ENCODE results near the gene NOTCH2NLA.
"Not testable (repeated sequence)": the region's sequence is repeated elsewhere in the genome, so short reads cannot be mapped to it uniquely, and the experiment has no call there.

The NOTCH2NLA gene

DNA sequence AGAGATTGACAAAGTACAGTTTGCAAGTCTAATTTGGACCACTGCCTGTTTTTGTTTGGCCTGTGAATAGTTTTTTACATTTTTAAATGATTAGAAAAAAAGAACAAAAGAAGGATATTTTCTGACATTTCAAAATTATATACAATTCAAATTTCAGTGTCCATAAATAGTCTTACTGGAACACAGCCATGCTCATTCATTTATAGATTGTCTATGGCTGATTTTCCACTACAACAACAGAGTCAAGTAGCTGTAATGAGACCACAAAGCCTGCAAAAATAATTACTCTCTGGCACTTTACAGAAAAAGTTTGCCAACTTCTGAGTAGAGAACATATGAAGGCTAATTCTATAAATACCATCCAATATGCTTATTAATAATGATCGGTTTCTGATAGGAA, 61.1 kb downstream of the NOTCH2NLA start:
- not testable (repeated sequence) for DNase-seq (ENCODE audit: low read depth in 3 of 3)

DNA sequence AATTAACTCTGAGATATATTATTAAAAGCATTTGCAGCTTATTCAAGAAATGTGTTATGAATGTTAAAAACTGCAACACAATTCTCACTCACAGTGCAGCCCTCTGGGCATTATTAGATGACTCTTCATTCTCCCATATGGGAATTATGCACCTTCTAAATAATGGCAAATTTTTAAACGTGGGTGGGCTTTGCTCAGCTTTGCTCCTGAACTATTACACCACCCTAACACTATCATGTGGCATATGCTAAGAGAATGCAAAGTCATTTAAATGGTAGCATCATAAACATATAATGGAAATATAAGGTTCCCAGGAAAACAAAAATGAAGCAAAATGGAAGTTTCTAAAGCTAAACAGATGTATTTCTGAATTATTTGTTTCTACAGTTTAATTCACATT, 61.5 kb downstream of the NOTCH2NLA start:
- DNase-seq (ENCODE audit: low read depth in 3 of 3) = not testable (repeated sequence)

DNA sequence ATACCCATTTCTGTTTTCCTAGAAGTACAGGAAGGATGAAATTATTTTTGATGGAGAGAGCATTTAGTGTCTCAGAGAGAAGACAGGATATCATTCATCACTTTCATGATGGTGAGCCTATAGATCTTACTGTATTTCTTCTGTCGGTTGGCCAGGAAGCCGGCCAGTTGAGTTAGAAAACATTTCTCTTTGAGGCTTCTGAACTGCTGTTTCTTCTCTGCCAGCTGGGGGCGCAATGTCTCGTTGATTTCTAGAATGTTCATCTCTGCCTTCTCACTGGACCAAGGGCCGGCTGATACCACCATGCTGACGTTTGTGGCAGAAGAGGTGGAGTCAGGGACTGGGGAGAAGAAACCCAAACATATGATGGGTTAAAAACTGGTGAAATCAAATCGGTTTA, 84.4 kb downstream of the NOTCH2NLA start, which contains the start of gene NBPF10:
Gene NBPF10 (minus strand): TSS at position 340 of the 400 bp plus-strand sequence. CDS start 35 bp downstream, at position 305.
- DNase-seq (ENCODE audit: low read depth in 3 of 3) = not testable (repeated sequence)
